ENCODE data around the gene TOX3. TPM values are rescaled to one million over a fixed set of nuclear protein-coding genes. Genes with fewer than 3 reads are reported as not detected.

Gene TOX3
- total and polyA plus RNA-seq, 2 donors (not counting 3 experiments of a cell fraction or from before 2014, with no cell fraction given) = not detected

DNA sequence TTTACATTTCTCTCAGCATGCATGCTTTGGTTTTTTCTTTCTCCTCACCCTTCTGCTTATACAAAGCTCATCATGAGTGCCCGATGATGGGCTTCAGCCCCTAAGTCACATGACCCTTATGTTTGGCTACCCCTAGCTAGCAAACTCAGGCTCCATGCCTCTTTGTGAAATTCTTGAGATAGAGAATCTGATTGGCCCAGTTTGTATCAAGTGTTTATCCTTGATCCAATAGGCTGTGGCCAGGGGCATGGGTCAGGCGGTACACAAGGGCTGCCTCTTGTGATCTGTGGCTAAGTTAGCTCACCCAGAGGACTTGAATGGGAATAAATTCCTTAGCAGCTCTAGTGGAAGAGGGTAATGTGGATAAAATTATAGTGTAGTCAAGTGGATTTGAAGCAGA, 11.5 kb upstream of the TOX3 start:
- no peaks in the 10 kb centered on the region for H3K4me1 ChIP-seq (ENCODE audit: control insufficient read depth, extremely low read depth, insufficient read depth, low read length)
- no peak overlapping the region for H3K4me3 ChIP-seq (replicated peaks in 1 of 3; ENCODE audit: insufficient read depth in 1 of 3, low read depth in 1 of 3, low read length in 3 of 3)
- DNase-seq (ENCODE audit: low read depth, low spot score) (no peak), FAIRE-seq (no peak)
- POLR2A ChIA-PET = no interaction called here
- H3K9me1 ChIP-seq (replicated peaks; ENCODE audit: control insufficient read depth, extremely low read depth, insufficient read depth, low read length) = no peaks in the 10 kb centered on the region
- H3K27ac ChIP-seq (ENCODE audit: insufficient read depth, low read depth, low read length) = no peak overlapping the region
- dilution Hi-C loops (cut with MboI; ENCODE audit: extremely low pct_ligation_motif_present, low sequenced_read_pairs) (no loop called here), intact Hi-C loops (cut with micrococcal nuclease) (no loop called here)
- H2AFZ ChIP-seq (ENCODE audit: low read depth, low read length) = no peak overlapping the region
- no TSS peak for BruUV-seq (replicated peaks)
- no peak for TF ChIP-seq POLR2AphosphoS5 (IDR thresholded peaks at IDR 0.05; ENCODE audit: insufficient read depth, low read depth, low read length)
- no peak for TF ChIP-seq FOS (IDR thresholded peaks at IDR 0.05; ENCODE audit: borderline replicate concordance, insufficient read depth, low read length)
- no peak for TF ChIP-seq MAX (IDR thresholded peaks at IDR 0.05; ENCODE audit: insufficient read depth, insufficient read length)
- no peak for TF ChIP-seq MYC (IDR thresholded peaks at IDR 0.05; ENCODE audit: low read depth, low read length)
- TF ChIP-seq CTCF (IDR thresholded peaks at IDR 0.05; ENCODE audit: extremely low read depth in 1 of 2, insufficient read depth in 1 of 2, low read depth in 1 of 2, low read length in 2 of 2) = no peak
- no peak for TF ChIP-seq EZH2 (IDR thresholded peaks at IDR 0.05; ENCODE audit: borderline replicate concordance, low read depth, low read length, severe bottlenecking)
- no peak for TF ChIP-seq GATA2 (IDR thresholded peaks at IDR 0.05; ENCODE audit: insufficient read depth, insufficient read length, low read depth, low read length)
- TF ChIP-seq JUN (IDR thresholded peaks at IDR 0.05; ENCODE audit: borderline replicate concordance, insufficient read depth, insufficient read length, low read depth) = no peak
- no peak overlapping the region for H3K4me2 ChIP-seq (ENCODE audit: insufficient read depth, low read length)
- CTCF ChIA-PET = interaction anchor here (0.9 kb wide), 1 partner anchor 10 kb away, joined by 3 read pairs; no protein-coding TSS in a partner anchor
- no peaks in the 10 kb centered on the region for H3K9me3 ChIP-seq (replicated peaks; ENCODE audit: control insufficient read depth, insufficient read depth, low read length)
- no peaks in the 10 kb centered on the region for H3K79me2 ChIP-seq (ENCODE audit: control insufficient read depth, insufficient read depth, low read length)
- H3K27me3 ChIP-seq (ENCODE audit: control insufficient read depth in 2 of 2, insufficient read depth in 2 of 2, low read length in 2 of 2) = no peaks in the 10 kb centered on the region
- H3K36me3 ChIP-seq (ENCODE audit: control insufficient read depth in 2 of 2, extremely low read depth in 1 of 2, insufficient read depth in 2 of 2, low read length in 2 of 2) = no peaks in the 10 kb centered on the region
- no peaks in the 10 kb centered on the region for H4K20me1 ChIP-seq (replicated peaks; ENCODE audit: control insufficient read depth, extremely low read depth, insufficient read depth, low read length)
- H3K9ac ChIP-seq (replicated peaks; ENCODE audit: extremely low read depth, insufficient read depth, low read length) = no peak overlapping the region
